ENCODE data around the gene MGAT3.

Gene MGAT3

DNA sequence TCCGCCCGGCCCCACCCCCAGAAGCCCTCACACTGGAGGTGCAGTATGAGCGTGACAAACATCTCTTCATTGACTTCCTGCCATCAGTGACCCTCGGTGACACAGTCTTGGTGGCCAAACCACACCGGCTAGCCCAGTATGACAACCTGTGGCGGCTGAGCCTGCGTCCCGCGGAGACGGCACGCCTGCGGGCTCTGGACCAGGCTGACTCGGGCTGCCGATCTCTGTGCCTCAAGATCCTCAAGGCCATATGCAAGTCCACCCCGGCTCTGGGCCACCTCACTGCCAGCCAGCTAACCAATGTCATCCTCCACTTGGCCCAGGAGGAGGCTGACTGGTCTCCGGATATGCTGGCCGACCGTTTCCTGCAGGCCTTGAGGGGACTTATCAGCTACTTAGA lies 57.0 kb downstream of the MGAT3 start:
- DNase-seq (ENCODE audit: low spot score) = no peak
- in situ Hi-C loops (cut with MboI; ENCODE audit: low sequenced_read_pairs, unreplicated experiment) = loop anchor here (25.0 kb wide), 1 partner anchor 351 kb away; the partner anchor contains the start of gene CBX7
- TF ChIP-seq, protein P1, sequence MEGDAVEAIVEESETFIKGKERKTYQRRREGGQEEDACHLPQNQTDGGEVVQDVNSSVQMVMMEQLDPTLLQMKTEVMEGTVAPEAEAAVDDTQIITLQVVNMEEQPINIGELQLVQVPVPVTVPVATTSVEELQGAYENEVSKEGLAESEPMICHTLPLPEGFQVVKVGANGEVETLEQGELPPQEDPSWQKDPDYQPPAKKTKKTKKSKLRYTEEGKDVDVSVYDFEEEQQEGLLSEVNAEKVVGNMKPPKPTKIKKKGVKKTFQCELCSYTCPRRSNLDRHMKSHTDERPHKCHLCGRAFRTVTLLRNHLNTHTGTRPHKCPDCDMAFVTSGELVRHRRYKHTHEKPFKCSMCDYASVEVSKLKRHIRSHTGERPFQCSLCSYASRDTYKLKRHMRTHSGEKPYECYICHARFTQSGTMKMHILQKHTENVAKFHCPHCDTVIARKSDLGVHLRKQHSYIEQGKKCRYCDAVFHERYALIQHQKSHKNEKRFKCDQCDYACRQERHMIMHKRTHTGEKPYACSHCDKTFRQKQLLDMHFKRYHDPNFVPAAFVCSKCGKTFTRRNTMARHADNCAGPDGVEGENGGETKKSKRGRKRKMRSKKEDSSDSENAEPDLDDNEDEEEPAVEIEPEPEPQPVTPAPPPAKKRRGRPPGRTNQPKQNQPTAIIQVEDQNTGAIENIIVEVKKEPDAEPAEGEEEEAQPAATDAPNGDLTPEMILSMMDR (IDR thresholded peaks at IDR 0.05; ENCODE audit: borderline replicate concordance, control extremely low read depth, extremely low read depth, insufficient read depth, missing control alignments) = no peak

DNA sequence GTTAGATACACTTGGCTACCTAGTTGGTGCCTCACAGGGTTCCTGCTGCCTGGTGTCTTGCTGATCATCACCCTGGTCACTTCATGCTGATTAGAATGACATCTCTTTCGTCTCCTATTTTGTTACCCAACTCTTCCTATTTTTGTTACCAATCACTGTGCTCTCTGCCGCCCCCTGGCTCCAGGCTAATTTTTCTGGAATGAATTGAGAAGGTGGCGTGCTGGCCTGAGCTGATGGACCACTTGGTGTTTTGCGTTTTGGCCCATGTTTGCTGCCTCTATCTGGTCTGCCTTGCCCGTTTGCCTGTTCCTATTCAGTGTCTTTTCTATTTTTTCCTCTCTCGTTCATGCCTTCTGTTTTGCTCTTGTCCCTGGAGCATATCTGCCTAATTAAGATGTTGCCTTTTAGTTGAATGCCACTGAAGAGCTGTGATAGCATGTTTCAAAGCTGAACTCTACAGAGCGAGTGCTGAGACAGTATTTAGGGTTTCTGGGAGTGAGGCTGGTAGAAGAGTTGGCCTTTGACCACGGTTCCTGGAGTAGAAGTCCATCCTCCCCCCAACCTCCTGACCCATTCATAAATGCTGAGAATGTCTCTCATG lies 57.7 kb downstream of the MGAT3 start:
- in situ Hi-C loops (cut with MboI; ENCODE audit: low sequenced_read_pairs, unreplicated experiment) = loop anchor here (25.0 kb wide), 1 partner anchor 352 kb away; the partner anchor contains the start of gene CBX7
- DNase-seq (ENCODE audit: low spot score) = no peak
- TF ChIP-seq, protein P1 (IDR thresholded peaks at IDR 0.05; ENCODE audit: borderline replicate concordance, control extremely low read depth, extremely low read depth, insufficient read depth, missing control alignments) = peak; percentile 63

DNA sequence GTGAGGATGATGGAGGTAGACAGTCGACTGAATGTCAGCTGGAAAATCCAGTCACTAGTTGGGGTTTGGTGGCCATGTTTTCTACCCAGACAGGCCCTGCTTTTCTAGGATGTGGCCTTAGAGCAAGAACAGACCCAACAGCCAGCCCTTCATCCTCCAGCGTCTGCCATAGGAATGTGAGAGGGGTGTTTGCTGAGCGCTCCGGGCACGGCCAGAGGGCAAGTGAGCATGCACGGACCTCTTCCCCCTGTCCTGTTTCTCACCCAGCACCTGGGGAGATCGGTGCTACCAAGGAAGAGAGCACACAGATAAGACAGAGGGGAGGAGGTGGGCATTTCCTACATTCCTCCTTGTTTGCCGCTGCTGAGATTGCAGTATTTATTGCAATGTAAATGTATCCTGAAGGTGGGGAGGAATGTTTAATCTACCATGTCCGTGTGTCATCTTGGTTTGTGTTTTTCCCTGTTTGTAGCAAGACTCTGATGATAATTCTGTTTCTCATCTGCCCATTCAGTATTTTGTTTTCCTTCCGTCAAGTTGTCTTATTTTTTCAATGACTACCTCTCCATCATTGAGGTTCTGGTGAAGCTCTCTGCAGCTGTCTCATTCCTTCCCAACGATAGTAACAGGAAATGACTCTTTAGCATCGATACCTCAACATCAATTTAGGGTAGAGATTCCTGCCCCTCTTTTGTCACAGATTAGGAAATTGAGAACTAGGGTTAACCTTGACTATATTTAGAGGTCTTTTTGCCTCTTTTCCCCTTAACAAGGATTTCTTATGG lies 58.6 kb downstream of the MGAT3 start:
- in situ Hi-C loops (cut with MboI; ENCODE audit: low sequenced_read_pairs, unreplicated experiment) = loop anchor here (25.0 kb wide), 1 partner anchor 353 kb away; the partner anchor contains the start of gene CBX7
- no peak for DNase-seq (ENCODE audit: low spot score)
- TF ChIP-seq, protein P1 (IDR thresholded peaks at IDR 0.05; ENCODE audit: borderline replicate concordance, control extremely low read depth, extremely low read depth, insufficient read depth, missing control alignments) = no peak

DNA sequence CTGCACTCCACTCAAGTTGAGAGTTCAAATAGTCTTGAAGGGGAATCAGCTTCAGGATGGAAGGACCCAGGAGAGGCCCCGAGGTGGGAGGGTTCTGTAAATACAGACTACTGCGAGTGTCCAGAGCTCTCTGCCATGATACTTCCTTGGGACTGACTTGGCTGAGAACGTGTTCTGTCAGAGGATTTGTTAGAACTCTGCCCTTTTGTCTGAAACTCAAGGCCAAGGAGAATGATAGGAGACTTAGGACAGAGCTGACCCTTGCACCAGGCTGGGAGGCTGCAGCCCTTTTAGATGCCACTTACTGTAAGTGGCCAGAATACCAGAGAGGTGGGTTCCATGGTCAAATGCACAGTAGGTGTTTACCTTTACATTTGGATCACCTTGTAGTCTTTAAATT lies 60.7 kb downstream of the MGAT3 start:
- in situ Hi-C loops (cut with MboI; ENCODE audit: low sequenced_read_pairs, unreplicated experiment) = loop anchor here (25.0 kb wide), 1 partner anchor 355 kb away; the partner anchor contains the start of gene CBX7
- TF ChIP-seq, protein P1 (IDR thresholded peaks at IDR 0.05; ENCODE audit: borderline replicate concordance, control extremely low read depth, extremely low read depth, insufficient read depth, missing control alignments) = no peak
- DNase-seq (ENCODE audit: low spot score) = no peak

DNA sequence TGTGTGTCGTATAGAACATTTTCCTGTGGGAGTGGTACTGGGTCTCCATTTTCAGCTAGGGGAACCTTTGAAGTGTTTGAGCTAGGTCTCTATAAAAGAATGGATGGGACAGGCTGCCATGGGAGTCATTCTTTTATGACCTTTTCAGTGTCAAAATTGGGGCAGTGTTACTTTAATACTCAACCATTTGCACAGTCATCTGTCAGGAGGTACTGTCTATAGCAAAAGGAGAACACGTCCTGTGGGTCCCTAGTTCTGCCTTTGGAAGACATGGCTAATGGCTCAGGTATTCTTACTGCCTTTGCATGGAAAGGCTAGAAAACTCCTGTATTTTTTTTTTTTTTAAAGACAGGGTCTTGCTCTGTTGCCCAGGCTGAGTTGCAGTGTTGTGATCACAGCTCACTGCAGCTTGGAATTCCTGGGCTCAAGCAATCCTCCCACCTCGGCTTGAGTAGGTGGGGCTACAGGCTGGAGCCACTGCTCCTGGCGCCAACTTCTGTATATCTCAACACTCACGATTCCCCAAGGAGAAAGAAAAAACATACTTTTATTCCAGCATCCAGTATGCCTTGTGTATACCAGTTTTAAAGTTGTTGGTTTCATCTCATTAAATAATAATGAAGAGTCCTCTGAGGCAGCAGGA lies 61.5 kb downstream of the MGAT3 start:
- no peak for DNase-seq (ENCODE audit: low spot score)
- TF ChIP-seq, protein P1 (IDR thresholded peaks at IDR 0.05; ENCODE audit: borderline replicate concordance, control extremely low read depth, extremely low read depth, insufficient read depth, missing control alignments) = no peak
- in situ Hi-C loops (cut with MboI; ENCODE audit: low sequenced_read_pairs, unreplicated experiment) = loop anchor here (25.0 kb wide), 1 partner anchor 356 kb away; the partner anchor contains the start of gene CBX7

DNA sequence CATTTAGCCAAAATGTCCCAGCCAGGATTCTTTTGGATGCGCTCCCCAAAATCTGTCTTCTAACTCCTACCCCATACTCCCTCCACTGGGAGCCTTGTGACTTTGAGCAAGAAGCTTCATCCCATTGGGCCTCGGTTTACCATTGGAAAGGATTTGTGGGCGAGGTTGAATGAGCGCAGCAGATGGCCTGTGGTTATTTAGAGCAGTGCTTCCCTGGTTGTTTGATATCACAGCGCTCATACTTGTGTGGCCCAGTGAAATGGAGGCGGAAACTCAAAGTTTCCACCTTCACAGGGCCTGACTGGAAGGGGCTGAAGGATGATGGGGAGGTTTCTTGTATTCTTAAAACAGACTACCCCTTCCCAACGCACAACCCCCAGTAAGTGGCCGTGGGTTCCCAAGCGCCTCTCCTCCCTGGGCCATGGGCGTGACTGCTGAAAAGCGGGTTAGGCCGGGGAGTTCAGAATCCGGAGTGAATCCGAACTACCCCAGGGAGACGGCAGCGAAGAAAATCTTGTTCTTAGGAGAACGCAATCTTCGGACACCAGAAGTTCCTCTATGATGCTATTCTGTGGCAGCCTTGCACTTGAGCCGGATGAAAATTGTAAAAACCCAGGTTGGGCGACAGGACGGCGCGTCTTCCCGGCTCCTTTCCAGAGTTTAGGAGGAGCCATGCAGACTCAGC lies 62.3 kb downstream of the MGAT3 start:
- TF ChIP-seq, protein P1 (IDR thresholded peaks at IDR 0.05; ENCODE audit: borderline replicate concordance, control extremely low read depth, extremely low read depth, insufficient read depth, missing control alignments) = no peak
- no peak for DNase-seq (ENCODE audit: low spot score)
- in situ Hi-C loops (cut with MboI; ENCODE audit: low sequenced_read_pairs, unreplicated experiment) = loop anchor here (25.0 kb wide), 1 partner anchor 357 kb away; the partner anchor contains the start of gene CBX7

Measured in GM13976 (cell line).